ENCODE measurements around the gene ASB15.

GRCh38 chr7:123573341-123573740 is 28.3 kb upstream of the ASB15 start:
- TF ChIP-seq HDGF (IDR thresholded peaks at IDR 0.05; ENCODE audit: borderline replicate concordance) (no peak), CTBP1 (IDR thresholded peaks at IDR 0.05; ENCODE audit: borderline replicate concordance) (no peak)

Measured in HEK293T (cell line).